K562 (cell line): ENCODE measurements around the gene MARCHF3. TPM values are rescaled to one million over a fixed set of nuclear protein-coding genes. Genes with fewer than 3 reads are reported as not detected.
"Not testable (repeated sequence)": the region's sequence is repeated elsewhere in the genome, so short reads cannot be mapped to it uniquely, and the experiment has no call there.

ENCODE experiments used
- ATAC-seq: fragments of 200-7000 bp; cut with Tn5 transposase; 3 replicates; pipeline ENCODE4 v1.9.1; 2020; ENCODE audit warnings: moderate library complexity
- BruUV-seq: library from RNA; stranded (reverse); fragments of 400-500 nt; replicated peaks from 2 replicates; lab custom pipeline; 2021; lab: Mats Ljungman, UMichigan
- CTCF ChIA-PET: fragments of 300-600 bp; formaldehyde crosslinking; extraction: SDS; loops from one replicate; lab custom pipeline; 2021; ENCODE audit warnings: low intra/inter-chr PET ratio; lab: Yijun Ruan, JAX
- POLR2A ChIA-PET: fragments of 300-600, 350-650 bp; sonication (Branson Sonifier 250); formaldehyde crosslinking; extraction: SDS; loops from one replicate; lab custom pipeline; 2021; ENCODE audit warnings: antibody characterized with exemption, inconsistent platforms; lab: Yijun Ruan, JAX
- DNase-seq, 4 experiments: peaks; one replicate each; pipeline versions ENCODE4 v3.0.0 to v3.0.0-alpha.2; 2011 to 2018; ENCODE audit warnings: low spot score in 3 of 4, mixed read lengths in 3 of 4; ENCODE audit errors: extremely low read depth in 1 of 4
- FAIRE-seq: peaks from 2 replicates; lab custom pipeline; 2011; peaks lifted over from hg19 to GRCh38; lab: Jason Lieb, UNC
- H2AFZ ChIP-seq: 2 replicates; pipeline ENCODE4 v1.6.0; 2011; ENCODE audit warnings: low read depth, low read length, control low read depth, inconsistent platforms
- H3K27ac ChIP-seq: fragments of 200-600 bp; 3 replicates; pipeline ENCODE4 v1.8.0; 2011; ENCODE audit warnings: low read depth, mild to moderate bottlenecking, control low read depth, inconsistent platforms, low read length, moderate library complexity, mixed read lengths; ENCODE audit errors: extremely low read depth
- H3K27me3 ChIP-seq, 2 experiments: fragments of 300-600 bp in 1 of 2; 2 replicates in 1 of 2; 3 replicates in 1 of 2; pipeline versions ENCODE4 v1.6.0 to v1.8.0; 2011; ENCODE audit warnings: inconsistent platforms in 2 of 2, low read length in 2 of 2, mild to moderate bottlenecking in 1 of 2, mixed read lengths in 1 of 2, moderate library complexity in 1 of 2; ENCODE audit not compliant: control insufficient read depth in 2 of 2, insufficient read depth in 2 of 2
- H3K36me3 ChIP-seq: fragments of 300-600 bp; 3 replicates; pipeline ENCODE4 v1.8.0; 2011; ENCODE audit warnings: mild to moderate bottlenecking, low read length, inconsistent platforms; ENCODE audit not compliant: control insufficient read depth, insufficient read depth
- H3K4me1 ChIP-seq, 2 experiments: fragments of 200-600 bp in 1 of 2; replicated peaks in 1 of 2; 2 replicates in 1 of 2; 3 replicates in 1 of 2; pipeline versions ENCODE4 v1.5.1 to v1.8.0; 2011; ENCODE audit warnings: inconsistent platforms in 2 of 2, low read length in 2 of 2, mild to moderate bottlenecking in 1 of 2, mixed read lengths in 1 of 2, moderate library complexity in 1 of 2; ENCODE audit not compliant: control insufficient read depth in 2 of 2, insufficient read depth in 2 of 2
- H3K4me2 ChIP-seq: 2 replicates; pipeline ENCODE4 v1.6.1; 2011; ENCODE audit warnings: low read length, control low read depth, inconsistent platforms, mixed read lengths; ENCODE audit not compliant: insufficient read depth
- H3K4me3 ChIP-seq: fragments of 200-600 bp; sonication (generic), shearing (Covaris generic); 2 replicates; pipeline ENCODE4 v1.5.1; 2016; ENCODE audit warnings: control low read depth, inconsistent platforms
- H3K79me2 ChIP-seq: fragments of 200-600 bp; 3 replicates; pipeline ENCODE4 v1.8.0; 2011; ENCODE audit warnings: low read length, inconsistent platforms; ENCODE audit not compliant: control insufficient read depth, insufficient read depth
- H3K9ac ChIP-seq, 2 experiments: 2 replicates each; pipeline versions ENCODE4 v1.6.0 to v1.6.1; 2011; ENCODE audit warnings: low read depth in 2 of 2, low read length in 2 of 2, control low read depth in 1 of 2, inconsistent platforms in 1 of 2, mild to moderate bottlenecking in 1 of 2, mixed read lengths in 1 of 2; ENCODE audit not compliant: insufficient read depth in 1 of 2
- H3K9me1 ChIP-seq: one replicate; pipeline ENCODE4 v1.6.0; 2011; ENCODE audit warnings: inconsistent platforms, mild to moderate bottlenecking, low read length, moderate library complexity; ENCODE audit not compliant: control insufficient read depth, insufficient read depth
- H3K9me3 ChIP-seq: replicated peaks from 2 replicates; pipeline ENCODE4 v1.5.1; 2011; ENCODE audit warnings: low read depth, low read length, inconsistent platforms; ENCODE audit not compliant: control insufficient read depth, insufficient read depth
- H4K20me1 ChIP-seq: replicated peaks from 2 replicates; pipeline ENCODE4 v1.6.1; 2011; ENCODE audit warnings: low read length, inconsistent platforms, mixed read lengths; ENCODE audit not compliant: control insufficient read depth, insufficient read depth
- BCOR ChIP-seq: fragments of 450-650 bp; IDR thresholded peaks from 2 replicates; pipeline ENCODE4 v1.6.1; 2016
- KDM1A ChIP-seq, 2 experiments: fragments of 450-650 bp; IDR thresholded peaks; 2 replicates each; pipeline ENCODE4 v1.6.1; 2016; ENCODE audit warnings: mild to moderate bottlenecking in 2 of 2
- MBD2 ChIP-seq: sonication (generic); IDR thresholded peaks from 2 replicates; pipeline ENCODE4 v1.6.1; 2016; ENCODE audit warnings: low read depth, borderline replicate concordance
- RBM25 ChIP-seq: fragments of 200-400 bp; formaldehyde crosslinking; IDR thresholded peaks from 2 replicates; pipeline ENCODE4 v1.6.1; 2018; ENCODE audit warnings: low read length, low read depth, moderate library complexity; ENCODE audit not compliant: severe bottlenecking
- ZNF146 ChIP-seq: IDR thresholded peaks from one replicate; pipeline ENCODE4 v1.6.1; 2018; ENCODE audit warnings: missing compliant biosample characterization; ENCODE audit not compliant: unreplicated experiment
- ZNF316 ChIP-seq: fragments of 450-650 bp; IDR thresholded peaks from 2 replicates; pipeline ENCODE4 v1.6.1; 2016
- WGBS: fragments of 100-300 bp; shearing (Covaris generic); methylation state at CpG from one replicate; pipeline ENCODE4 v1.1.6; 2016; ENCODE audit warnings: low coverage, mixed read lengths; ENCODE audit not compliant: insufficient coverage; ENCODE audit errors: missing lambda C conversion rate; 5-methylcytosine and 5-hydroxymethylcytosine counted together
- in situ Hi-C: fragments of 300-500 bp; cut with MboI; formaldehyde crosslinking; loops from 4 replicates; pipeline ENCODE4 v1.15.0; 2018; ENCODE audit warnings: inconsistent platforms, mixed read lengths
- intact Hi-C: fragments of 100-400 bp; cut with micrococcal nuclease; formaldehyde crosslinking; loops from 2 replicates; pipeline ENCODE4 v1.14.2; 2022
- polyA plus RNA-seq, 8 experiments: library from polyadenylated mRNA; depleted of rRNA in 4 of 8; stranded (reverse) in 5 of 8; unstranded in 3 of 8; fragments of >200 nt; fragmentation: Nextera tagmentation in 2 of 8; fragmentation: Illumina TruSeq in 1 of 8; extraction: Ambion mirVana in 2 of 8; extraction: Trizol in 1 of 8; gene quantifications; 2 replicates each; pipeline versions ENCODE4 v1.2.1 to v1.2.3, GENCODE V29; 2011 to 2014; ENCODE audit warnings: inconsistent platforms in 1 of 8, missing spikeins in 1 of 8
- total RNA-seq, 7 experiments: library from RNA; depleted of rRNA in 6 of 7; stranded (reverse); fragments of >200 nt in 6 of 7; fragmentation: Illumina TruSeq in 2 of 7; extraction: Trizol in 2 of 7; gene quantifications; 2 replicates each; pipeline versions ENCODE4 v1.2.1 to v1.2.3, GENCODE V29; 2011 to 2021; ENCODE audit warnings: low replicate concordance in 1 of 7

Gene MARCHF3
- total and polyA plus RNA-seq, 9 of the 15 experiments (the other 6 are each of a cell fraction or from before 2014, with no cell fraction given): 5.6 to 37.4 (median 16.5) TPM

GRCh38 chr5:127019928-127020327, 10.4 kb downstream of the MARCHF3 start:
- no peaks in the 10 kb centered on the region for H3K9me3 ChIP-seq
- H3K79me2 ChIP-seq: peaks cover 86% of the 10 kb centered on the region
- no peaks in the 10 kb centered on the region; the same call in 2 of the 3 replicates for H3K36me3 ChIP-seq
- TF ChIP-seq ZNF316: peak; percentile 17; the same call in 1 of the 2 replicates
- no peak for TF ChIP-seq MBD2
- TF ChIP-seq, all 486 proteins: peak for 1
- H3K27ac ChIP-seq: no peak overlapping the region
- DNase-seq (no peak), FAIRE-seq (no peak), ATAC-seq (no peak; the same call in 1 of the 3 replicates)
- no peak overlapping the region for H3K4me3 ChIP-seq
- ChIA-PET CTCF (no interaction called here), POLR2A (interaction anchor here (0.6 to 1.6 kb wide), 4 partner anchors 9 to 15 kb away, joined by 3 to 8 read pairs (median 4); no protein-coding TSS in a partner anchor)
- peaks cover 3 to 15% of the 10 kb centered on the region in 2 experiments; a peak in 3 of 5 replicates for H3K4me1 ChIP-seq
- no peak overlapping the region for H2AFZ ChIP-seq
- in situ Hi-C loops (no loop called here), intact Hi-C loops (no loop called here)
- H3K4me2 ChIP-seq: no peak overlapping the region
- no peak overlapping the region for H3K9ac ChIP-seq
- H3K9me1 ChIP-seq: no peaks in the 10 kb centered on the region
- BruUV-seq: no TSS peak
- 25% methylated on average over 1 of the region's 1 CpG for WGBS
- no peaks in the 10 kb centered on the region for H3K27me3 ChIP-seq
- peaks cover 14% of the 10 kb centered on the region for H4K20me1 ChIP-seq

- POLR2A ChIA-PET, H2AFZ ChIP-seq, H3K27me3 ChIP-seq, H3K4me3 ChIP-seq, CTCF ChIA-PET, H3K36me3 ChIP-seq, ATAC-seq, DNase-seq, intact Hi-C loops, H3K9me1 ChIP-seq, H3K4me2 ChIP-seq, H3K27ac ChIP-seq, H3K9me3 ChIP-seq, BruUV-seq, H4K20me1 ChIP-seq, in situ Hi-C loops, FAIRE-seq, H3K9ac ChIP-seq: not testable (repeated sequence)
- TF ChIP-seq RBM25 (peak; percentile 38), ZNF146 (CRISPR knock-in tag) (peak; percentile 93), KDM1A (IDR thresholded peaks at IDR 0.05) (peak in 1 of 2 experiments; percentile 28; a peak in 2 of 4 replicates), BCOR (peak; percentile 63)
- 98% methylated on average over 4 of the region's 4 CpGs for WGBS
- Histone ChIP-seq H3K79me2 (peaks cover 90% of the 10 kb centered on the region), H3K4me1 (peaks cover 0 to 18% of the 10 kb centered on the region in 2 experiments; a peak in 3 of 5 replicates)
Observed at GRCh38 chr5:127016722-127017121, 13.6 kb downstream of the MARCHF3 start.
